H1 (cell line): ENCODE results near the gene MXRA7. TPM values are rescaled to one million over a fixed set of nuclear protein-coding genes. Genes with fewer than 3 reads are reported as not detected.

Experiments
- CTCF ChIA-PET: fragments of 300-600 bp; sonication (Branson Sonifier 250); formaldehyde crosslinking; loops from one replicate; lab custom pipeline; 2021; ENCODE audit not compliant: partially characterized antibody; lab: Charles Lee
- POLR2A ChIA-PET: fragments of 300-600 bp; sonication (Branson Sonifier 250); formaldehyde crosslinking; loops from one replicate; lab custom pipeline; 2021; ENCODE audit warnings: inconsistent platforms; ENCODE audit not compliant: partially characterized antibody; lab: Charles Lee
- DNase-seq, 2 experiments: peaks; one replicate each; pipeline versions ENCODE4 v3.0.0 to v3.0.0-alpha.2; 2010 to 2022; ENCODE audit warnings: low spot score in 2 of 2, low read depth in 1 of 2, mixed read lengths in 1 of 2
- FAIRE-seq: peaks from 2 replicates; lab custom pipeline; 2011; peaks lifted over from hg19 to GRCh38; lab: Jason Lieb, UNC
- H2AFZ ChIP-seq: 2 replicates; pipeline ENCODE4 v1.8.1; 2012; ENCODE audit warnings: low read length, inconsistent platforms
- H2AK5ac ChIP-seq: 2 replicates; pipeline ENCODE4 v1.6.1; 2013; ENCODE audit warnings: low read depth, low read length
- H2BK120ac ChIP-seq: replicated peaks from 2 replicates; pipeline ENCODE3; 2013; ENCODE audit warnings: low read depth, low read length, inconsistent platforms
- H2BK12ac ChIP-seq: 2 replicates; pipeline ENCODE4 v1.6.1; 2013; ENCODE audit warnings: low read depth, low read length
- H2BK15ac ChIP-seq: 2 replicates; pipeline ENCODE4 v1.6.1; 2013; ENCODE audit warnings: low read length
- H2BK20ac ChIP-seq: 2 replicates; pipeline ENCODE4 v1.6.1; 2013; ENCODE audit warnings: low read length
- H2BK5ac ChIP-seq: 2 replicates; pipeline ENCODE4 v1.6.1; 2013; ENCODE audit warnings: low read depth, low read length
- H3K14ac ChIP-seq: 2 replicates; pipeline ENCODE4 v1.6.1; 2013; ENCODE audit warnings: inconsistent platforms; ENCODE audit not compliant: insufficient read length
- H3K18ac ChIP-seq: 2 replicates; pipeline ENCODE4 v1.6.1; 2013; ENCODE audit warnings: low read length; ENCODE audit errors: extremely low read depth
- H3K23ac ChIP-seq: 2 replicates; pipeline ENCODE4 v1.6.1; 2013; ENCODE audit warnings: inconsistent platforms; ENCODE audit not compliant: insufficient read length
- H3K23me2 ChIP-seq: 2 replicates; pipeline ENCODE4 v1.6.1; 2013; ENCODE audit warnings: low read depth, low read length
- H3K27ac ChIP-seq: 2 replicates; pipeline ENCODE4 v1.6.1; 2011; ENCODE audit warnings: low read depth, low read length, inconsistent platforms
- H3K27me3 ChIP-seq, 4 experiments: replicated peaks in 1 of 4; 1 replicate in 1 of 4; 2 replicates in 3 of 4; pipeline versions ENCODE4 v1.6.1 to v1.8.1; 2011 to 2013; ENCODE audit warnings: low read length in 3 of 4, mild to moderate bottlenecking in 3 of 4, inconsistent platforms in 2 of 4, mixed read lengths in 2 of 4, moderate library complexity in 1 of 4; ENCODE audit not compliant: control insufficient read depth in 3 of 4, insufficient read depth in 3 of 4; ENCODE audit errors: extremely low read depth in 1 of 4
- H3K36me3 ChIP-seq, 4 experiments: 2 replicates each; pipeline versions ENCODE4 v1.6.1 to v1.8.1; 2011 to 2013; ENCODE audit warnings: mild to moderate bottlenecking in 4 of 4, low read length in 3 of 4, moderate library complexity in 2 of 4, control low read depth in 1 of 4, inconsistent platforms in 1 of 4; ENCODE audit not compliant: insufficient read depth in 4 of 4, control insufficient read depth in 2 of 4
- H3K4ac ChIP-seq: replicated peaks from 2 replicates; pipeline ENCODE3; 2013; ENCODE audit warnings: low read length, low read depth, mixed read lengths, inconsistent platforms; ENCODE audit not compliant: insufficient read length
- H3K4me1 ChIP-seq, 4 experiments: replicated peaks in 1 of 4; 1 replicate in 1 of 4; 2 replicates in 3 of 4; pipeline versions ENCODE4 v1.6.1 to v1.8.1; 2011 to 2013; ENCODE audit warnings: low read length in 3 of 4, inconsistent platforms in 2 of 4, mixed read lengths in 1 of 4; ENCODE audit not compliant: insufficient read depth in 4 of 4, control insufficient read depth in 3 of 4
- H3K4me2 ChIP-seq, 2 experiments: 2 replicates each; pipeline versions ENCODE4 v1.6.1 to v1.8.1; 2011 to 2013; ENCODE audit warnings: low read depth in 2 of 2, low read length in 2 of 2, control low read depth in 1 of 2, inconsistent platforms in 1 of 2, mild to moderate bottlenecking in 1 of 2; ENCODE audit not compliant: insufficient read depth in 1 of 2
- H3K4me3 ChIP-seq, 4 experiments: fragments of 200-600, 300-600 bp in 1 of 4; sonication (generic), shearing (Covaris generic), sonication (Bioruptor Twin) in 1 of 4; 2 replicates each; pipeline versions ENCODE4 v1.5.1 to v1.8.1; 2011 to 2016; ENCODE audit warnings: low read length in 4 of 4, low read depth in 3 of 4, control low read depth in 2 of 4, inconsistent platforms in 2 of 4, mild to moderate bottlenecking in 2 of 4, mixed read lengths in 1 of 4, moderate library complexity in 1 of 4; ENCODE audit not compliant: insufficient read depth in 2 of 4; ENCODE audit errors: extremely low read depth in 1 of 4
- H3K56ac ChIP-seq: replicated peaks from 2 replicates; pipeline ENCODE3; 2013; ENCODE audit warnings: low read depth, mild to moderate bottlenecking, mixed read lengths, low read length, inconsistent platforms; ENCODE audit not compliant: insufficient read length
- H3K79me1 ChIP-seq: 2 replicates; pipeline ENCODE4 v1.6.1; 2013; ENCODE audit warnings: low read depth, low read length, control low read depth
- H3K79me2 ChIP-seq, 2 experiments: 2 replicates each; pipeline versions ENCODE4 v1.6.1 to v1.8.1; 2012 to 2013; ENCODE audit warnings: low read length in 2 of 2, mild to moderate bottlenecking in 2 of 2, inconsistent platforms in 1 of 2; ENCODE audit not compliant: insufficient read depth in 2 of 2, control insufficient read depth in 1 of 2
- H3K9ac ChIP-seq, 4 experiments: replicated peaks in 1 of 4; 1 replicate in 1 of 4; 2 replicates in 3 of 4; pipeline versions ENCODE4 v1.6.1 to v1.8.1; 2011 to 2013; ENCODE audit warnings: low read depth in 3 of 4, low read length in 3 of 4, control low read depth in 2 of 4, mild to moderate bottlenecking in 2 of 4, moderate library complexity in 2 of 4, inconsistent platforms in 1 of 4; ENCODE audit errors: extremely low read depth in 1 of 4
- H3K9me3 ChIP-seq, 2 experiments: 2 replicates each; pipeline versions ENCODE4 v1.6.1 to v1.8.1; 2012 to 2013; ENCODE audit warnings: mild to moderate bottlenecking in 2 of 2, moderate library complexity in 2 of 2, control low read depth in 1 of 2, inconsistent platforms in 1 of 2, low read depth in 1 of 2, low read length in 1 of 2, mixed read lengths in 1 of 2; ENCODE audit not compliant: insufficient read depth in 2 of 2
- H4K20me1 ChIP-seq, 2 experiments: replicated peaks in 1 of 2; 2 replicates each; pipeline versions ENCODE3 to v1.8.1; 2011 to 2013; ENCODE audit warnings: inconsistent platforms in 2 of 2, low read length in 2 of 2, mild to moderate bottlenecking in 1 of 2; ENCODE audit not compliant: insufficient read depth in 2 of 2, control insufficient read depth in 1 of 2
- H4K5ac ChIP-seq: 2 replicates; pipeline ENCODE4 v1.6.1; 2013; ENCODE audit warnings: low read length, low read depth, mixed read lengths, inconsistent platforms; ENCODE audit not compliant: insufficient read length
- H4K8ac ChIP-seq: 2 replicates; pipeline ENCODE4 v1.8.0; 2013; ENCODE audit warnings: mild to moderate bottlenecking, moderate library complexity, low read length, inconsistent platforms; ENCODE audit not compliant: insufficient read depth; ENCODE audit errors: extremely low read depth
- H4K91ac ChIP-seq: replicated peaks from 2 replicates; pipeline ENCODE3; 2013; ENCODE audit warnings: low read length, mixed read lengths, inconsistent platforms; ENCODE audit not compliant: insufficient read length
- ASH2L ChIP-seq: fragments of 200-600, 300-600 bp; sonication (generic); IDR thresholded peaks from one replicate; pipeline ENCODE4 v1.7.1; 2017; ENCODE audit warnings: low read length
- KDM1A ChIP-seq: fragments of 200-600, 300-600 bp; sonication (generic); IDR thresholded peaks from 2 replicates; pipeline ENCODE4 v1.7.1; 2016; ENCODE audit warnings: mild to moderate bottlenecking, low read length, borderline replicate concordance
- PHF8 ChIP-seq: fragments of 200-600 bp; sonication (generic); conservative IDR thresholded peaks from 2 replicates; pipeline ENCODE4 v1.7.1; 2012; ENCODE audit warnings: low read depth, mild to moderate bottlenecking, inconsistent platforms, low read length, moderate library complexity
- SIX5 ChIP-seq: IDR thresholded peaks from 2 replicates; pipeline ENCODE4 v1.6.1; 2011; ENCODE audit warnings: mild to moderate bottlenecking, low read depth, low read length
- SP1 ChIP-seq: IDR thresholded peaks from 2 replicates; pipeline ENCODE4 v1.6.1; 2011; ENCODE audit warnings: low read depth, low read length
- YY1 ChIP-seq: IDR thresholded peaks from 2 replicates; pipeline ENCODE4 v1.6.1; 2011; ENCODE audit warnings: low read depth, mild to moderate bottlenecking, low read length
- WGBS, 2 experiments: shearing (Covaris generic) in 1 of 2; methylation state at CpG; one replicate each; pipeline versions ENCODE4 v1.1.6 to v1.1.7; 2013 to 2015; ENCODE audit warnings: low lambda C conversion rate in 2 of 2, mixed read lengths in 2 of 2, inconsistent platforms in 1 of 2, low coverage in 1 of 2, missing lambda C conversion rate in 1 of 2; ENCODE audit not compliant: insufficient replicate concordance in 2 of 2, insufficient coverage in 1 of 2, insufficient read length in 1 of 2; ENCODE audit errors: extremely low coverage in 1 of 2, missing lambda C conversion rate in 1 of 2; 5-methylcytosine and 5-hydroxymethylcytosine counted together
- polyA plus RNA-seq, 7 experiments: library from polyadenylated mRNA; depleted of rRNA in 3 of 7; stranded (reverse) in 5 of 7; unstranded in 2 of 7; fragments of >200 nt in 5 of 7; fragments of 200-250 nt in 2 of 7; gene quantifications; 1 replicate in 5 of 7; 2 replicates in 1 of 7; 4 replicates in 1 of 7; pipeline versions ENCODE4 v1.2.1 to v1.2.3, GENCODE V29; 2011 to 2013; ENCODE audit warnings: missing spikeins in 2 of 7, mixed read lengths in 2 of 7
- total RNA-seq: library from RNA; stranded (reverse); fragmentation: NEBNext Ultra II Directional; extraction: Animal tissue kit (Norgen Biotek cat#: 25700); gene quantifications from 2 replicates; pipeline ENCODE4 v1.2.1, GENCODE V29; 2021

The MXRA7 gene
- total and polyA plus RNA-seq, 2 of the 8 experiments (the other 6 are each of a cell fraction or from before 2014, with no cell fraction given) = 17.8 to 26.6 TPM

DNA sequence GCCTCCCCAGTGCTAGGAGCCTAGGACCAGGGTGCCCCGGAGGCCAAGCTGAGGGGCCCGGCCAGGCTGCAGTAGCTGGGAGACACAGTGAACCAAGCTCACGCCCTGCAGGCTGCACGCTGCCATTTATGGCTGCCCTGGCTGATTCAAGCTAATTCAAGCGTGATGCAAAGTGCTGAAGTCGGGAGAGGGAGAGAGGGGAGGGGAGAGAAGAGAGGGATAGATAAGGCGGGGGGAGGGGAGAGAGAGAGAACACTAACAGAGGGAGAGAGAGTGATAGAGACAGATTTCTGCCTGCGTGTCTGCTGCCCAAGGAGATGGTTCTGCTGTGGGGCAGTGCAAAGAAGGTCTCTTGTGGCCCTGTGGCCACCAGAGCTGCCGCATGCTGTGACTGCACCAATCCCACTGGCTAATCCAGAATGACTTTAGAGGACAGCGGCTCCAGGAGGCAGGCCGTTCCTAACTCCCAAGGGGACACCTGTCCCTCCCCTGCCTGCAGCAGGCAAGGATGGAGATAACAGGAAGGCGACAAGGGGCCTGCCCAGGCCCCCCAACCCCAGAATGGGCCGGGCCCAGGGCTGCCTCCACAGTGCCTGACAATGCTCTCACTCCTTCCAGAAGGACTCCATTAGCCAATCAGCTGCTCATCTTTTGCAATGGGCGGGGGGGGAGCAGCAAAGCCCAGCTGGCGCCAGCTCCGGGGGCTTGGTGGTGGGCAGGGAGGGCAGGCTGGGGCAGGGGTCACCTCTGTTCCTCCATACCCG is 12.9 kb downstream of the MXRA7 start:
- H2BK15ac ChIP-seq = 0 out of 2 replicates have a peak overlapping the region, but pooled peaks have one; percentile 72
- peaks cover 3% of the 10 kb centered on the region; the same call in 1 of the 2 replicates for H3K79me1 ChIP-seq
- no peaks in the 10 kb centered on the region for H3K79me2 ChIP-seq
- no peak for FAIRE-seq
- H3K4ac ChIP-seq = peak overlapping the region; percentile 45
- no peak overlapping the region for H3K27ac ChIP-seq
- H3K27me3 ChIP-seq = no peaks in the 10 kb centered on the region
- peak; percentile 27 for TF ChIP-seq ASH2L
- peak; percentile 27; the same call in 1 of the 2 replicates for TF ChIP-seq YY1
- no peak for TF ChIP-seq SIX5
- no peak for TF ChIP-seq SP1
- 0 out of 2 replicates have a peak, but pooled peaks have one; percentile 31 for TF ChIP-seq KDM1A
- no peak for TF ChIP-seq PHF8
- H3K9me3 ChIP-seq = no peaks in the 10 kb centered on the region
- H2BK12ac ChIP-seq = peak overlapping the region; percentile 9; the same call in 1 of the 2 replicates
- H3K56ac ChIP-seq = no peak overlapping the region
- no peaks in the 10 kb centered on the region for H3K23me2 ChIP-seq
- WGBS, 2 experiments = 57% methylated on average over 14 of the region's 17 CpGs; no CpG with 5 or more reads in 1 of the 2 experiments
- H2BK5ac ChIP-seq = no peak overlapping the region
- no peak overlapping the region for H3K14ac ChIP-seq
- H3K4me1 ChIP-seq = peaks cover 0 to 29% (median 23%) of the 10 kb centered on the region in 4 experiments; a peak in 6 of 7 replicates
- no peak overlapping the region for H4K5ac ChIP-seq
- H3K18ac ChIP-seq = peak overlapping the region; percentile 78
- H3K4me3 ChIP-seq = no peak overlapping the region
- H4K20me1 ChIP-seq = no peaks in the 10 kb centered on the region
- H3K9ac ChIP-seq = no peak overlapping the region
- CTCF ChIA-PET = interaction anchor here (0.7 to 5.6 kb wide), 10 partner anchors 9 to 1299 kb away, joined by 3 to 43 read pairs (median 4); partner anchors contain the start of gene MXRA7
- POLR2A ChIA-PET = interaction anchor here (0.8 to 1.6 kb wide), 7 partner anchors 11 to 141 kb away, joined by 3 to 7 read pairs (median 4); partner anchors contain the start of gene MXRA7
- DNase-seq = no peak
- no peak overlapping the region for H4K8ac ChIP-seq
- H2AK5ac ChIP-seq = peak overlapping the region; percentile 19; the same call in 1 of the 2 replicates
- H2BK20ac ChIP-seq = no peak overlapping the region
- H3K36me3 ChIP-seq = no peaks in the 10 kb centered on the region
- no peak overlapping the region for H2BK120ac ChIP-seq
- peak overlapping the region; percentile 28 to 36; a peak in 3 of 4 replicates for H3K4me2 ChIP-seq
- no peak overlapping the region for H3K23ac ChIP-seq
- H2AFZ ChIP-seq = peak overlapping the region; percentile 8; the same call in 1 of the 2 replicates
- no peak overlapping the region for H4K91ac ChIP-seq
